ENCODE data around the gene L3MBTL1.

The L3MBTL1 gene

GRCh38 chr20:43535370-43536004 is 28.0 kb downstream of the L3MBTL1 start:
- no peak for DNase-seq (ENCODE audit: low spot score)

- DNase-seq (ENCODE audit: low spot score), result no peak
Observed at GRCh38 chr20:43536041-43536816, 28.7 kb downstream of the L3MBTL1 start.

GRCh38 chr20:43536817-43537440 is 29.4 kb downstream of the L3MBTL1 start:
- no peak for DNase-seq (ENCODE audit: low spot score)

GRCh38 chr20:43537921-43538877 is 30.7 kb downstream of the L3MBTL1 start:
- DNase-seq (ENCODE audit: low spot score), result peak; percentile 50

- no peak for DNase-seq (ENCODE audit: low spot score)
Observed at GRCh38 chr20:43538878-43539700, 31.6 kb downstream of the L3MBTL1 start.

- no peak for DNase-seq (ENCODE audit: low spot score)
Observed at GRCh38 chr20:43539975-43540672, 32.6 kb downstream of the L3MBTL1 start.

GRCh38 chr20:43540673-43541060 is 33.2 kb downstream of the L3MBTL1 start:
- no peak for DNase-seq (ENCODE audit: low spot score)

- no peak for DNase-seq (ENCODE audit: low spot score)
Observed at GRCh38 chr20:43541214-43541613, 33.7 kb downstream of the L3MBTL1 start.

GRCh38 chr20:43542161-43542560 is 34.7 kb downstream of the L3MBTL1 start:
- no peak for DNase-seq (ENCODE audit: low spot score)

GRCh38 chr20:43542674-43543073 is 35.2 kb downstream of the L3MBTL1 start:
- no peak for DNase-seq (ENCODE audit: low spot score)

GRCh38 chr20:43543138-43543537 is 35.6 kb downstream of the L3MBTL1 start:
- DNase-seq (ENCODE audit: low spot score), result no peak

GRCh38 chr20:43544501-43544900 is 37.0 kb downstream of the L3MBTL1 start:
- no peak for DNase-seq (ENCODE audit: low spot score)

- DNase-seq (ENCODE audit: low spot score), result no peak
Observed at GRCh38 chr20:43545837-43546578, 38.5 kb downstream of the L3MBTL1 start.

GRCh38 chr20:43548273-43548880 is 40.9 kb downstream of the L3MBTL1 start:
- DNase-seq (ENCODE audit: low spot score), result no peak

- no peak for DNase-seq (ENCODE audit: low spot score)
Observed at GRCh38 chr20:43549416-43550065, 42.0 kb downstream of the L3MBTL1 start.

GRCh38 chr20:43550456-43550855 is 43.0 kb downstream of the L3MBTL1 start:
- no peak for DNase-seq (ENCODE audit: low spot score)

- DNase-seq (ENCODE audit: low spot score), result no peak
Observed at GRCh38 chr20:43554369-43554768, 46.9 kb downstream of the L3MBTL1 start.

- DNase-seq (ENCODE audit: low spot score), result no peak
Observed at GRCh38 chr20:43558412-43559146, 51.1 kb downstream of the L3MBTL1 start, which contains the start of gene SGK2. Gene SGK2, plus strand, starts transcription at chr20:43559027. Its CDS starts 7,469 bp downstream, at chr20:43566496.
